ENCODE results near the gene CYP27B1. TPM values are rescaled to one million over a fixed set of nuclear protein-coding genes. Genes with fewer than 3 reads are reported as not detected.

CYP27B1 gene
- total and polyA plus RNA-seq, 4 donors, result 0.05 to 1.6 (median 0.17) TPM

- peaks cover 0 to 10% (median 4%) of the 10 kb centered on the region in 4 donors for H3K27me3 ChIP-seq (ENCODE audit: control insufficient read depth in 4 of 4, insufficient read depth in 4 of 4, low read length in 3 of 4)
- TF ChIP-seq YY1 (IDR thresholded peaks at IDR 0.05), result no peak
- TF ChIP-seq SP1 (IDR thresholded peaks at IDR 0.05), result peak; percentile 55
- TF ChIP-seq HNF4A (conservative IDR thresholded peaks at IDR 0.05), result peak; percentile 45 to 62
- 20% methylated on average over 8 of the region's 8 CpGs for WGBS
- no peak overlapping the region for H3K9ac ChIP-seq (ENCODE audit: low read depth in 1 of 2, low read length in 2 of 2)
- H3K27ac ChIP-seq (ENCODE audit: low read depth in 1 of 2, low read length in 2 of 2), result no peak overlapping the region
- H3K4me1 ChIP-seq (ENCODE audit: control insufficient read depth in 4 of 4, insufficient read depth in 4 of 4, low read length in 3 of 4), result peaks cover 3 to 22% (median 15%) of the 10 kb centered on the region in 4 donors
- H3K36me3 ChIP-seq (ENCODE audit: control insufficient read depth in 4 of 4, insufficient read depth in 3 of 4, low read depth in 1 of 4, low read length in 3 of 4), result no peaks in the 10 kb centered on the region
- H3K9me3 ChIP-seq (ENCODE audit: control insufficient read depth in 4 of 4, low read length in 3 of 4), result no peaks in the 10 kb centered on the region
- no peak overlapping the region for H3K4me3 ChIP-seq (ENCODE audit: low read depth in 1 of 3, low read length in 3 of 3)
- no peak for DNase-seq (ENCODE audit: low spot score)
Measured at GRCh38 chr12:57735198-57735855, 31.6 kb downstream of the CYP27B1 start.

- peaks cover 3 to 22% (median 15%) of the 10 kb centered on the region in 4 donors for H3K4me1 ChIP-seq (ENCODE audit: control insufficient read depth in 4 of 4, insufficient read depth in 4 of 4, low read length in 3 of 4)
- H3K4me3 ChIP-seq (ENCODE audit: low read depth in 1 of 3, low read length in 3 of 3), result no peak overlapping the region
- no peak for DNase-seq (ENCODE audit: low spot score)
- 86% methylated on average over 4 of the region's 4 CpGs for WGBS
- H3K36me3 ChIP-seq (ENCODE audit: control insufficient read depth in 4 of 4, insufficient read depth in 3 of 4, low read depth in 1 of 4, low read length in 3 of 4), result no peaks in the 10 kb centered on the region
- H3K27me3 ChIP-seq (ENCODE audit: control insufficient read depth in 4 of 4, insufficient read depth in 4 of 4, low read length in 3 of 4), result peaks cover 0 to 10% (median 4%) of the 10 kb centered on the region in 4 donors
- H3K9me3 ChIP-seq (ENCODE audit: control insufficient read depth in 4 of 4, low read length in 3 of 4), result no peaks in the 10 kb centered on the region
- H3K9ac ChIP-seq (ENCODE audit: low read depth in 1 of 2, low read length in 2 of 2), result no peak overlapping the region
- TF ChIP-seq REST (IDR thresholded peaks at IDR 0.05), result no peak
- no peak for TF ChIP-seq RAD21 (IDR thresholded peaks at IDR 0.05)
- no peak for TF ChIP-seq FOXA2 (IDR thresholded peaks at IDR 0.05)
- no peak for TF ChIP-seq EGR1 (IDR thresholded peaks at IDR 0.05; ENCODE audit: low read depth in 2 of 2)
- TF ChIP-seq, protein P1, sequence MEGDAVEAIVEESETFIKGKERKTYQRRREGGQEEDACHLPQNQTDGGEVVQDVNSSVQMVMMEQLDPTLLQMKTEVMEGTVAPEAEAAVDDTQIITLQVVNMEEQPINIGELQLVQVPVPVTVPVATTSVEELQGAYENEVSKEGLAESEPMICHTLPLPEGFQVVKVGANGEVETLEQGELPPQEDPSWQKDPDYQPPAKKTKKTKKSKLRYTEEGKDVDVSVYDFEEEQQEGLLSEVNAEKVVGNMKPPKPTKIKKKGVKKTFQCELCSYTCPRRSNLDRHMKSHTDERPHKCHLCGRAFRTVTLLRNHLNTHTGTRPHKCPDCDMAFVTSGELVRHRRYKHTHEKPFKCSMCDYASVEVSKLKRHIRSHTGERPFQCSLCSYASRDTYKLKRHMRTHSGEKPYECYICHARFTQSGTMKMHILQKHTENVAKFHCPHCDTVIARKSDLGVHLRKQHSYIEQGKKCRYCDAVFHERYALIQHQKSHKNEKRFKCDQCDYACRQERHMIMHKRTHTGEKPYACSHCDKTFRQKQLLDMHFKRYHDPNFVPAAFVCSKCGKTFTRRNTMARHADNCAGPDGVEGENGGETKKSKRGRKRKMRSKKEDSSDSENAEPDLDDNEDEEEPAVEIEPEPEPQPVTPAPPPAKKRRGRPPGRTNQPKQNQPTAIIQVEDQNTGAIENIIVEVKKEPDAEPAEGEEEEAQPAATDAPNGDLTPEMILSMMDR (IDR thresholded peaks at IDR 0.05; ENCODE audit: low read depth, low read length, missing input control), result no peak
- no peak for TF ChIP-seq NR2F2 (IDR thresholded peaks at IDR 0.05)
- TF ChIP-seq YY1 (IDR thresholded peaks at IDR 0.05), result no peak
- TF ChIP-seq MAX (IDR thresholded peaks at IDR 0.05), result no peak
- TF ChIP-seq, protein P2, sequence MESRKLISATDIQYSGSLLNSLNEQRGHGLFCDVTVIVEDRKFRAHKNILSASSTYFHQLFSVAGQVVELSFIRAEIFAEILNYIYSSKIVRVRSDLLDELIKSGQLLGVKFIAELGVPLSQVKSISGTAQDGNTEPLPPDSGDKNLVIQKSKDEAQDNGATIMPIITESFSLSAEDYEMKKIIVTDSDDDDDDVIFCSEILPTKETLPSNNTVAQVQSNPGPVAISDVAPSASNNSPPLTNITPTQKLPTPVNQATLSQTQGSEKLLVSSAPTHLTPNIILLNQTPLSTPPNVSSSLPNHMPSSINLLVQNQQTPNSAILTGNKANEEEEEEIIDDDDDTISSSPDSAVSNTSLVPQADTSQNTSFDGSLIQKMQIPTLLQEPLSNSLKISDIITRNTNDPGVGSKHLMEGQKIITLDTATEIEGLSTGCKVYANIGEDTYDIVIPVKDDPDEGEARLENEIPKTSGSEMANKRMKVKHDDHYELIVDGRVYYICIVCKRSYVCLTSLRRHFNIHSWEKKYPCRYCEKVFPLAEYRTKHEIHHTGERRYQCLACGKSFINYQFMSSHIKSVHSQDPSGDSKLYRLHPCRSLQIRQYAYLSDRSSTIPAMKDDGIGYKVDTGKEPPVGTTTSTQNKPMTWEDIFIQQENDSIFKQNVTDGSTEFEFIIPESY (IDR thresholded peaks at IDR 0.05), result no peak
- TF ChIP-seq GABPA (IDR thresholded peaks at IDR 0.05 in 1 of 2, conservative IDR thresholded peaks at IDR 0.05 in 1 of 2), result no peak
- no peak overlapping the region for H3K27ac ChIP-seq (ENCODE audit: low read depth in 1 of 2, low read length in 2 of 2)
Measured at GRCh38 chr12:57734591-57734990, 32.3 kb downstream of the CYP27B1 start.

Data from liver (tissue), 9 donors.